NCI-H526 (cell line): ENCODE results near the gene FBN1.

Experiments
- DNase-seq, 2 experiments: peaks; one replicate each; lab custom pipeline; 2025; lab: John Stamatoyannopoulos, UW

The FBN1 gene

GRCh38 chr15:48514103-48514816 lies 131.2 kb downstream of the FBN1 start:
- no peak for DNase-seq

DNA sequence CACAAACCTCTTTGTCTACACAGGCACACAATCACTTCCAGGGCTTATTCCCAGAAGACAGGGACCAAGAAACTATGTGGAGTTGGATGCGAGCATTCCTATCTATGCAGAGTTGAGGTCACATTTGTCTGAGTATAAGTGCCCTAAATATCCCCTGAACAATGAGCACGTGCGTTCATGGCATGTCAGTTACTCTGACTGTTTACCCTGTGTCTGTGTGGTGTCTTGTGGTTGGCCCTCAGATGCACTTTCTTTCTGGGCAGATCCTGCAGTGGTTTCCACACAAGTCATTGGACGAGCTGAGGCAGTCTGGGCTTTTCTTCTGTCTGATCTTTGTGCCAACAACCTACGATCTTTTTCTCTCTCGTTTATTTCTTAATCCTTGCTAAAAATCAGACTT lies 134.5 kb downstream of the FBN1 start:
- DNase-seq = no peak

GRCh38 chr15:48507416-48508065 lies 138.0 kb downstream of the FBN1 start:
- peak; percentile 5 to 63 for DNase-seq

DNA sequence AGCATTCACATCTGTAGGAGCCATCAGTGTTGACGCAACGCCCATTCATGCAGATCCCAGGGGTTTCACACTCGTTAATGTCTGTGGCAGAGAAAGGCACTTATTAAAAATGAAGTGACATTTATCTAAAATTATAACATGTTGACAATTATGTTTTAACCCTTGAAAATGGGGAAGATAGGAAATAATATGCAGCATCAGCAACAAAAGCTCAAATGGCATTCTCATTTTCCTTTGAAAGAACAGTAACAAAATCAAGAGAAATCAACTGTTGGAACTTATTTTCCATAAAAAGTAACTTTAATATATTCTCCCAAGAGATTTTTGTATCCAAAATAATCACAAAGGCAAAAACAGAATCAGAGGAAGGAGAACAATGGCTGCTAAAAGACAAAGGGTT lies 140.4 kb downstream of the FBN1 start:
- DNase-seq = no peak

DNA sequence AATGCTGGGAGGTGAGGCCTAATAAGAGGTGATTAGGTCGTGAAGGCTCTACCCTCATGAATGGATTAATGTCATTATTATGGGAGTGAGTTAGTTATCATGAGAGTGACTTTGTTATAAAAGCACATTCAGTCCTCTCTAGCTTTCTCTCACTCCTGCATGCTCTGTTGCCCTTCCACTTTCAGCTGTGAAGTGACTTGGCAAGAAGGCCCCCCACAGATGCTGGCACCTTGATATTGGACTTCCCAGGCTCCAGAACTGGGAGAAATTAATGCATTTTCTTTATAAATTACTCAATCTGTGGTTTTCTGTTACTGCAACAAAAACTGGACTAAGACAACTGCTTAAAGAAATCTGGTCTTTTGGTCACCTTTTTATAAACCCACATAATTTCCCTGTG lies 144.3 kb downstream of the FBN1 start:
- DNase-seq = no peak

DNA sequence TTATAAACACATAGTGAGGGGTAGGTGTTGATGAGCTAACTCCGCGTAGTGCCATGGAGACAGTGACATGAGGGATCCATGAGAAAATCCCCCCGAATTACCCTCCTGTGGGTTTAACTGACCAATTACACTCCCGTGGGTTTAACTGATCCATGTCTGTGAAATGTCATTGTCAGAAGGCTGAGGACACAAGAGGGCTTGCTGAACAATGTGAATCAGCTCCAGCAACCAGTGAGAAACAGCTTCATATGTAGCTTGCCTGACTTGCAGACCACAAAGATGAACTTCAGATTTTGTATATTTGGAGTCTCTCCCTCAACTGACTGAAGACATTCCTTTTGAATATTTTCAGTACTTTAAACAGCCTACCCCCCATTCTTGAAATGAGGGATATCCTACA lies 144.9 kb downstream of the FBN1 start:
- no peak for DNase-seq

GRCh38 chr15:48499978-48500377 lies 145.5 kb downstream of the FBN1 start:
- DNase-seq = no peak

GRCh38 chr15:48498828-48499227 lies 146.7 kb downstream of the FBN1 start:
- no peak for DNase-seq

DNA sequence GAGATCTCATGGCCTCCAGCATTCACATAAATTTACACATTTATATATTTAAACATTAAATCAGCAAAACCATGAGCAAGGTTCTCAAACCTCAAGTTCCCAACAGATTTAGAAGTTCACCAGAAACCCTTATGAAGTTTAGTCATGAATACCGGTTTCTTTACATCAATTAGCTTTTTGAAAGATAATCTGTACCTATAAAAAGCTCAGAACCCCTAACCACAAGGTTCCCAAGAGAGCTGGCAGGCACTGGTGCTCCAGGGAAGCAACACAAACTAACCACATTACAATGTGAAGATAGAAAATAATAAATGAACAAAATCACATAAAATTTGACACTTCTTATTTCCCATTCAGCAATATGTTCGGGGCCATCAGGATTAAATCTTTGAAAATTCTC lies 150.9 kb downstream of the FBN1 start:
- DNase-seq = no peak

- no peak for DNase-seq
Observed at GRCh38 chr15:48493763-48494225, 151.7 kb downstream of the FBN1 start.

DNA sequence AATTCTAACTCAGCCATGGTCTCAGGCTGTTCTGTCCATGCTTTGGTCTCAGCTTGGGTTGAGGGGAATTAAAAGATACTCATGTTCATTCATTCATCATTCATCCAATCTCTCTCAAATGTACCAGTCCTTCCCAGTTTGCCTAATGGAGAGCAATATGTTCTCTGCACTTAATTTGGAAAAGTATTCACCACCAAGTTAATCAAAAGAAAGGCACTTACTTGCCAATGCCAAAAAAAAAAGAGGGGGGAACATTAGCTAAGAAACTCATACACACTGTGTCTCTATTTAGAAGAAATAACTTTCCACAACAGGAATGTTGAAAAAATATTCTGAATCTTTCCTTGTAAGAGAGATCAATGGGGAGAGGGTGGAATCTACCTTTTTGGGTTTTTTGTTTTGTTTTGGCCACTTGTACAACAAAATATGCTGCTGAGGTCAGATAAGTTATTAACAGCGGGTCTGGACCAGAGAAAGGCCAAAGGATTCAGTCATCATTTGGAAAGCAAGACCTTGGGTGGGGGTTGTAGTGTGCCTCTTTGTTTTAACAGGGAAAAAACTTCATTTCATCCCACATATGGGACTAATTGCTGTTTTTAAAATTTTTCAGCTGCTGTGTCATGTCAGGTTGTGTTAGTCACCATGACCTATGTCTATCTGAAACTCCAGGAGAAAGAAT lies 152.3 kb downstream of the FBN1 start:
- DNase-seq = no peak

GRCh38 chr15:48486228-48486627 lies 159.3 kb downstream of the FBN1 start:
- DNase-seq = no peak

GRCh38 chr15:48481802-48482201 lies 163.7 kb downstream of the FBN1 start:
- DNase-seq = no peak

GRCh38 chr15:48479751-48480150 lies 165.8 kb downstream of the FBN1 start:
- no peak for DNase-seq

- DNase-seq = no peak
Observed at GRCh38 chr15:48478581-48478980, 166.9 kb downstream of the FBN1 start.

GRCh38 chr15:48477795-48478360 lies 167.6 kb downstream of the FBN1 start:
- DNase-seq = no peak

DNA sequence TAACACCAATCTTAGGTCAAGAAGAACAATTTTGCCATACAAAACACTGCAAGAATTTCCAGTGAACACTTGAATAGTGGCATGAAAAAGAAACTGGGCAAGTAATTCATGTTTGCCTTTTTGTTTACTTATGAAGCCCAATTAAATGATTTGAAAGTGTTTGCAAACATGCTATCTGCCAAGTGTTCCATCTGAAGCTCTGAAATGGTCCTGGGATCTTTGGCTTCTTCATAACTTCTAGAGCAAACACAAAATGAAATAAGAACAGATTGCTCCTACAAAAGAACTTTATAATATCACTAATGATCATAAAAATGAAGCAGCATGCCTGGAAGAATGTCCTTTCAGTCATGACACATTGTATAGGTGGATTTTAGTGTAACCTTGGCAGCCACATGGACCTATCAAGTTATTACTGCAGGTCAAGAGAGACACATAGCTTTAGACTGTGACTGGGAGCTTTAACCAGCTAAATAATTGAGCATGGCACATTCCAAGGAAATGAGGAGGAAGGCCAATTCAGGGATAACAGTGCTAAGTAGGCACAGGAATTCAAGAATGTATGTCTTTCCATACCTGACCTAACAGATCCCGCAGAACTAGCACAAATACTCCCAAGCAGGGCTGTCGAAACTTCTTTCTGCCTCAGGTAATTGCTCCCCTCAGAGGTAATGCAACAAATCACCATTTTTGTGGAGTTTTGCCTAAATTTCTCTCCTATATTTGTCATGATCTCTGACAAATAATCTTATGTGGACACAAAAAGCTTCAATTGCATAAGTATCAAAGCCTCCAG lies 169.7 kb downstream of the FBN1 start:
- no peak for DNase-seq

- no peak for DNase-seq
Observed at GRCh38 chr15:48473667-48474066, 171.8 kb downstream of the FBN1 start.

- no peak for DNase-seq
Observed at GRCh38 chr15:48472756-48473155, 172.8 kb downstream of the FBN1 start.

DNA sequence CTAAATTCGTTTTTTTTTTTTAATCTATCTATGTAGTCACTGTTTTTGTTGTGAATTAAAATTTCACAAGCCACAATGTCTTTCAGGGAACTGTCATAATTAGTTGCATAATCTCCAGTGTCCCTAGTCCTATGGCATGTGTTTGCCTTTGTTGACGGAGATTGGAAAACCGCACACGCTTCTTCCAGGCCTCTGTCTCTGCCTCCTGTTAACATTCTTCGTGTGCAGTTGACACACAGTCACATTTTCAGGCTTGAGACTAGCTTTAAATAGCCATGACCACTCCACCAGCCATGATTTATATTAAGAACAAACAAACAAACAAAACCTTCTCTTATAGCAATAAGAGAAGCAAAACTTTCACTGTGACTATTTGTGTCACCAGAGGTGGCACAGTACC lies 174.4 kb downstream of the FBN1 start:
- DNase-seq = no peak

DNA sequence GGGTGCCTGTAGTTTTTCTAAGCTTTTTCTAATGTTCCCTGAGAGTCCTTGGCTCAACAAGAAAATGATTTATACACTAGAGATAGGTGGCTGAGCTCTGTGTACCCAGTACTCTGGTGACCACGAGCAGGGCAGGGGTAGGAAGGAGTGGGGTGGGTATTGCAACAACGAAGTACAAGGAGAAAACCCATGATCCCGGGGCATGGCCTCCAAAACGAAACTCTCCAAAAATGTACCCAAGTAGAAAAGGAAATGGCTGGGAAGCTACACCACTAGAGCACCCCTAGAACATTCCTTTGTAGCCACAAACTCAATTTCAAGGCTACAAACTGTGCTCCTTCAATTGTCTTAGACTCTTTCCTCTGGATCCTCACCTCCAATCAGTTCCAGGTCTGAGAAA lies 175.4 kb downstream of the FBN1 start:
- DNase-seq = no peak

DNA sequence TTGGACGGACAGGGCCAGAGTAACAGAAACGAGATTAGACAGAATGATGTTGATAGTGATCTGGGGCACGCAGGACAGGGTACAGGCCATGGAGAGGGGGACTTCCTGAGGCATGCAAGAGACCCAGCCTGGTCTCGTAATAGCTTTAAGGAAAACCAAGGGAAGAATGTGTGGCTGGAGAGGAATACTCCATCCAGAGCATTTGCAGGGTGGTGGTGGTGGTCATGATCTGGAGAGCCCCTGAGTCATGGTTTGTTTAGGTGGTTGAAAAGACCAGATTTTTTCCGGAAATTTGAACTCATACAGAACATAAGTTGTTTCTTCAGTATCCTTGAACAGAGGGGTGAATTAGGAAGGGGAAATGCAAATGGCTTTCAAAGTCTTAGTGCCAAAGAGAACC lies 175.8 kb downstream of the FBN1 start:
- DNase-seq = no peak
